ENCODE results near the gene ZDHHC22.

ZDHHC22 gene

GRCh38 chr14:77113644-77114043 lies 27.9 kb downstream of the ZDHHC22 start:
- DNase-seq (ENCODE audit: low read depth) = no peak
- H3K4me3 ChIP-seq (ENCODE audit: low read depth, low read length) = no peak overlapping the region
- no peak for TF ChIP-seq CTCF (IDR thresholded peaks at IDR 0.05; ENCODE audit: insufficient read depth, low read depth, low read length, missing control alignments)

- H3K4me3 ChIP-seq (ENCODE audit: low read depth, low read length) = no peak overlapping the region
- no peak for DNase-seq (ENCODE audit: low read depth)
- no peak for TF ChIP-seq CTCF (IDR thresholded peaks at IDR 0.05; ENCODE audit: insufficient read depth, low read depth, low read length, missing control alignments)
These were observed 30.6 kb downstream of the ZDHHC22 start for GRCh38 chr14:77111021-77111420.

GRCh38 chr14:77110286-77110685 lies 31.3 kb downstream of the ZDHHC22 start:
- no peak overlapping the region for H3K4me3 ChIP-seq (ENCODE audit: low read depth, low read length)
- no peak for TF ChIP-seq CTCF (IDR thresholded peaks at IDR 0.05; ENCODE audit: insufficient read depth, low read depth, low read length, missing control alignments)
- no peak for DNase-seq (ENCODE audit: low read depth)

GRCh38 chr14:77109656-77110055 lies 31.9 kb downstream of the ZDHHC22 start:
- no peak for DNase-seq (ENCODE audit: low read depth)
- no peak for TF ChIP-seq CTCF (IDR thresholded peaks at IDR 0.05; ENCODE audit: insufficient read depth, low read depth, low read length, missing control alignments)
- no peak overlapping the region for H3K4me3 ChIP-seq (ENCODE audit: low read depth, low read length)

- TF ChIP-seq CTCF (IDR thresholded peaks at IDR 0.05; ENCODE audit: insufficient read depth, low read depth, low read length, missing control alignments) = no peak
- no peak for DNase-seq (ENCODE audit: low read depth)
- no peak overlapping the region for H3K4me3 ChIP-seq (ENCODE audit: low read depth, low read length)
These were observed 32.8 kb downstream of the ZDHHC22 start for GRCh38 chr14:77108753-77109152.

- TF ChIP-seq CTCF (IDR thresholded peaks at IDR 0.05; ENCODE audit: insufficient read depth, low read depth, low read length, missing control alignments) = no peak
- no peak overlapping the region for H3K4me3 ChIP-seq (ENCODE audit: low read depth, low read length)
- DNase-seq (ENCODE audit: low read depth) = no peak
These were observed 34.4 kb downstream of the ZDHHC22 start for GRCh38 chr14:77107228-77107627.

- no peak for TF ChIP-seq CTCF (IDR thresholded peaks at IDR 0.05; ENCODE audit: insufficient read depth, low read depth, low read length, missing control alignments)
- no peak overlapping the region for H3K4me3 ChIP-seq (ENCODE audit: low read depth, low read length)
- DNase-seq (ENCODE audit: low read depth) = no peak
These were observed 34.9 kb downstream of the ZDHHC22 start for GRCh38 chr14:77106666-77107065.
